ENCODE measurements around the gene PTS. TPM values are rescaled to one million over a fixed set of nuclear protein-coding genes. Genes with fewer than 3 reads are reported as not detected.
"Not testable (repeated sequence)": the region's sequence is repeated elsewhere in the genome, so short reads cannot be mapped to it uniquely, and the experiment has no call there.

Gene PTS
- 10 to 100 TPM; 19.8 to 20.8 TPM for total RNA-seq

GRCh38 chr11:112226062-112226830 is at the start of gene PTS:
TSS of gene PTS (plus strand) at chr11:112226428. CDS start at chr11:112226444, 16 bp downstream.
- Mint-ChIP-seq H3K9me3 (ENCODE audit: insufficient read depth) (no peaks in the 10 kb centered on the region), H3K36me3 (ENCODE audit: low read depth) (peaks cover 29% of the 10 kb centered on the region), H3K4me1 (ENCODE audit: low read depth) (peaks cover 17% of the 10 kb centered on the region), H3K27me3 (ENCODE audit: low read depth) (no peaks in the 10 kb centered on the region), H3K4me3 (peak within 1 kb of the TSS; percentile 73), H3K27ac (peak within 1 kb of the TSS; percentile 96)
- ChIA-PET CTCF (interaction anchor here (10.3 kb wide), 1 partner anchor 55 kb away, joined by 264 read pairs; no protein-coding TSS in a partner anchor), POLR2A (interaction anchor here (0.6 to 1.2 kb wide), 4 partner anchors 11 to 63 kb away, joined by 3 to 4 read pairs (median 3); no protein-coding TSS in a partner anchor)
- DNase-seq (peak; percentile 85), ATAC-seq (peak; percentile 95)

GRCh38 chr11:112177589-112177988 is 48.6 kb upstream of the PTS start:
- H3K36me3 Mint-ChIP-seq (ENCODE audit: low read depth), result no peaks in the 10 kb centered on the region
- no peak overlapping the region for H3K27ac Mint-ChIP-seq
- POLR2A ChIA-PET, result no interaction called here
- ATAC-seq (no peak), DNase-seq (no peak)
- H3K4me3 Mint-ChIP-seq, result no peak overlapping the region
- no peaks in the 10 kb centered on the region for H3K9me3 Mint-ChIP-seq (ENCODE audit: insufficient read depth)
- H3K4me1 Mint-ChIP-seq (ENCODE audit: low read depth), result peaks cover 19% of the 10 kb centered on the region
- H3K27me3 Mint-ChIP-seq (ENCODE audit: low read depth), result peaks cover 23% of the 10 kb centered on the region
- CTCF ChIA-PET, result interaction anchor here (0.6 kb wide), 1 partner anchor 102 kb away, joined by 3 read pairs; no protein-coding TSS in a partner anchor

- Mint-ChIP-seq H3K4me1 (ENCODE audit: low read depth) (peaks cover 19% of the 10 kb centered on the region), H3K9me3 (ENCODE audit: insufficient read depth) (no peaks in the 10 kb centered on the region), H3K4me3 (no peak overlapping the region), H3K27me3 (ENCODE audit: low read depth) (peaks cover 23% of the 10 kb centered on the region), H3K36me3 (ENCODE audit: low read depth) (no peaks in the 10 kb centered on the region), H3K27ac (no peak overlapping the region)
- ATAC-seq, result no peak
- DNase-seq, result no peak
- ChIA-PET CTCF (no interaction called here), POLR2A (no interaction called here)
These were observed 47.8 kb upstream of the PTS start for GRCh38 chr11:112178428-112178827.

GRCh38 chr11:112178936-112179335 is 47.3 kb upstream of the PTS start:
- CTCF ChIA-PET, result no interaction called here
- H3K4me1 Mint-ChIP-seq (ENCODE audit: low read depth), result peaks cover 19% of the 10 kb centered on the region
- H3K9me3 Mint-ChIP-seq (ENCODE audit: insufficient read depth), result no peaks in the 10 kb centered on the region

GRCh38 chr11:112179601-112180000 is 46.6 kb upstream of the PTS start:
- Mint-ChIP-seq H3K9me3 (ENCODE audit: insufficient read depth) (no peaks in the 10 kb centered on the region), H3K4me1 (ENCODE audit: low read depth) (peaks cover 18% of the 10 kb centered on the region), H3K36me3 (ENCODE audit: low read depth) (no peaks in the 10 kb centered on the region), H3K4me3 (no peak overlapping the region), H3K27me3 (ENCODE audit: low read depth) (peaks cover 23% of the 10 kb centered on the region), H3K27ac (no peak overlapping the region)
- ATAC-seq (no peak), DNase-seq (no peak)
- POLR2A ChIA-PET, result no interaction called here
- CTCF ChIA-PET, result no interaction called here

More at GRCh38 chr11:112178936-112179335, 47.3 kb upstream of the PTS start:
- no peak overlapping the region for H3K27ac Mint-ChIP-seq
- no peaks in the 10 kb centered on the region for H3K36me3 Mint-ChIP-seq (ENCODE audit: low read depth)
- H3K4me3 Mint-ChIP-seq, result no peak overlapping the region
- DNase-seq, result no peak
- POLR2A ChIA-PET, result no interaction called here
- H3K27me3 Mint-ChIP-seq (ENCODE audit: low read depth), result peaks cover 23% of the 10 kb centered on the region
- no peak for ATAC-seq

GRCh38 chr11:112182867-112183266 is 43.4 kb upstream of the PTS start:
- DNase-seq (no peak), ATAC-seq (no peak)
- H3K36me3 Mint-ChIP-seq (ENCODE audit: low read depth), result no peaks in the 10 kb centered on the region
- H3K9me3 Mint-ChIP-seq (ENCODE audit: insufficient read depth), result no peaks in the 10 kb centered on the region
- H3K4me1 Mint-ChIP-seq (ENCODE audit: low read depth), result peaks cover 7% of the 10 kb centered on the region
- CTCF ChIA-PET, result no interaction called here
- no peak overlapping the region for H3K4me3 Mint-ChIP-seq
- POLR2A ChIA-PET, result no interaction called here
- H3K27ac Mint-ChIP-seq, result no peak overlapping the region
- peaks cover 15% of the 10 kb centered on the region for H3K27me3 Mint-ChIP-seq (ENCODE audit: low read depth)

- Mint-ChIP-seq H3K4me3 (no peak overlapping the region), H3K27ac (no peak overlapping the region), H3K27me3 (ENCODE audit: low read depth) (peaks cover 5% of the 10 kb centered on the region), H3K9me3 (ENCODE audit: insufficient read depth) (no peaks in the 10 kb centered on the region), H3K36me3 (ENCODE audit: low read depth) (no peaks in the 10 kb centered on the region), H3K4me1 (ENCODE audit: low read depth) (no peaks in the 10 kb centered on the region)
- no peak for DNase-seq
- CTCF ChIA-PET, result no interaction called here
- ATAC-seq, result no peak
- POLR2A ChIA-PET, result interaction anchor here (0.6 kb wide), 1 partner anchor 108 kb away, joined by 4 read pairs; no protein-coding TSS in a partner anchor
These were observed 40.3 kb upstream of the PTS start for GRCh38 chr11:112185883-112186282.

- Mint-ChIP-seq H3K36me3 (ENCODE audit: low read depth) (no peaks in the 10 kb centered on the region), H3K27ac (no peak overlapping the region), H3K4me3 (no peak overlapping the region), H3K4me1 (ENCODE audit: low read depth) (no peaks in the 10 kb centered on the region), H3K9me3 (ENCODE audit: insufficient read depth) (no peaks in the 10 kb centered on the region), H3K27me3 (ENCODE audit: low read depth) (peaks cover 5% of the 10 kb centered on the region)
- DNase-seq (no peak), ATAC-seq (no peak)
- CTCF ChIA-PET, result no interaction called here
- POLR2A ChIA-PET, result interaction anchor here (0.6 kb wide), 1 partner anchor 108 kb away, joined by 4 read pairs; no protein-coding TSS in a partner anchor
These were observed 39.9 kb upstream of the PTS start for GRCh38 chr11:112186304-112186703.

GRCh38 chr11:112195113-112195512 is 31.1 kb upstream of the PTS start:
- peaks cover 11% of the 10 kb centered on the region for H3K27me3 Mint-ChIP-seq (ENCODE audit: low read depth)
- POLR2A ChIA-PET; H3K27ac Mint-ChIP-seq; H3K36me3 Mint-ChIP-seq (ENCODE audit: low read depth); H3K4me3 Mint-ChIP-seq; CTCF ChIA-PET; DNase-seq; H3K9me3 Mint-ChIP-seq (ENCODE audit: insufficient read depth); H3K4me1 Mint-ChIP-seq (ENCODE audit: low read depth); ATAC-seq: not testable (repeated sequence)

GRCh38 chr11:112195951-112196351 is 30.3 kb upstream of the PTS start:
- DNase-seq (no peak), ATAC-seq (no peak)
- H3K27ac Mint-ChIP-seq, result no peak overlapping the region
- H3K27me3 Mint-ChIP-seq (ENCODE audit: low read depth), result peaks cover 11% of the 10 kb centered on the region
- H3K9me3 Mint-ChIP-seq (ENCODE audit: insufficient read depth), result no peaks in the 10 kb centered on the region
- ChIA-PET POLR2A (no interaction called here), CTCF (interaction anchor here (0.8 to 1.9 kb wide), 2 partner anchors 12 to 23 kb away, joined by 3 to 5 read pairs; no protein-coding TSS in a partner anchor)
- H3K4me3 Mint-ChIP-seq, result no peak overlapping the region
- no peaks in the 10 kb centered on the region for H3K36me3 Mint-ChIP-seq (ENCODE audit: low read depth)
- no peaks in the 10 kb centered on the region for H3K4me1 Mint-ChIP-seq (ENCODE audit: low read depth)

- peaks cover 11% of the 10 kb centered on the region for H3K27me3 Mint-ChIP-seq (ENCODE audit: low read depth)
- DNase-seq (no peak), ATAC-seq (no peak)
- ChIA-PET CTCF (interaction anchor here (0.8 to 1.9 kb wide), 2 partner anchors 13 to 23 kb away, joined by 3 to 5 read pairs; no protein-coding TSS in a partner anchor), POLR2A (no interaction called here)
- H3K27ac Mint-ChIP-seq, result no peak overlapping the region
- H3K4me1 Mint-ChIP-seq (ENCODE audit: low read depth), result no peaks in the 10 kb centered on the region
- H3K4me3 Mint-ChIP-seq, result no peak overlapping the region
- H3K36me3 Mint-ChIP-seq (ENCODE audit: low read depth), result no peaks in the 10 kb centered on the region
- H3K9me3 Mint-ChIP-seq (ENCODE audit: insufficient read depth), result no peaks in the 10 kb centered on the region
These were observed 29.6 kb upstream of the PTS start for GRCh38 chr11:112196519-112197087.

- H3K4me1 Mint-ChIP-seq (ENCODE audit: low read depth); POLR2A ChIA-PET; H3K4me3 Mint-ChIP-seq; H3K36me3 Mint-ChIP-seq (ENCODE audit: low read depth); ATAC-seq; CTCF ChIA-PET; H3K9me3 Mint-ChIP-seq (ENCODE audit: insufficient read depth); H3K27ac Mint-ChIP-seq; DNase-seq: not testable (repeated sequence)
- peaks cover 11% of the 10 kb centered on the region for H3K27me3 Mint-ChIP-seq (ENCODE audit: low read depth)
These were observed 27.1 kb upstream of the PTS start for GRCh38 chr11:112199101-112199500.
